SK-N-SH treated with all-trans-retinoic acid at 6 μM for 48 hours (cell line): Measurements from ENCODE around the gene NFIL3.

Source experiments
- GLIS3 ChIP-seq: fragments of 250-450 bp; sonication (Bioruptor Pico); IDR thresholded peaks from 2 replicates; pipeline ENCODE4 v1.5.0; 2020; ENCODE audit warnings: mild to moderate bottlenecking, moderate library complexity
- RARB ChIP-seq: fragments of 250-450 bp; sonication (Bioruptor Pico); IDR thresholded peaks from 2 replicates; pipeline ENCODE4 v1.8.0; 2021; ENCODE audit warnings: mild to moderate bottlenecking, moderate library complexity
- TCF4 ChIP-seq: fragments of 250-450 bp; sonication (Bioruptor Pico); IDR thresholded peaks from 2 replicates; pipeline ENCODE4 v1.8.0; 2021; ENCODE audit warnings: mild to moderate bottlenecking, moderate library complexity, borderline replicate concordance
- ZC3H10 ChIP-seq: fragments of 250-450 bp; sonication (Bioruptor Pico); IDR thresholded peaks from 2 replicates; pipeline ENCODE4 v1.5.1; 2021; ENCODE audit warnings: mild to moderate bottlenecking, moderate library complexity

DNA sequence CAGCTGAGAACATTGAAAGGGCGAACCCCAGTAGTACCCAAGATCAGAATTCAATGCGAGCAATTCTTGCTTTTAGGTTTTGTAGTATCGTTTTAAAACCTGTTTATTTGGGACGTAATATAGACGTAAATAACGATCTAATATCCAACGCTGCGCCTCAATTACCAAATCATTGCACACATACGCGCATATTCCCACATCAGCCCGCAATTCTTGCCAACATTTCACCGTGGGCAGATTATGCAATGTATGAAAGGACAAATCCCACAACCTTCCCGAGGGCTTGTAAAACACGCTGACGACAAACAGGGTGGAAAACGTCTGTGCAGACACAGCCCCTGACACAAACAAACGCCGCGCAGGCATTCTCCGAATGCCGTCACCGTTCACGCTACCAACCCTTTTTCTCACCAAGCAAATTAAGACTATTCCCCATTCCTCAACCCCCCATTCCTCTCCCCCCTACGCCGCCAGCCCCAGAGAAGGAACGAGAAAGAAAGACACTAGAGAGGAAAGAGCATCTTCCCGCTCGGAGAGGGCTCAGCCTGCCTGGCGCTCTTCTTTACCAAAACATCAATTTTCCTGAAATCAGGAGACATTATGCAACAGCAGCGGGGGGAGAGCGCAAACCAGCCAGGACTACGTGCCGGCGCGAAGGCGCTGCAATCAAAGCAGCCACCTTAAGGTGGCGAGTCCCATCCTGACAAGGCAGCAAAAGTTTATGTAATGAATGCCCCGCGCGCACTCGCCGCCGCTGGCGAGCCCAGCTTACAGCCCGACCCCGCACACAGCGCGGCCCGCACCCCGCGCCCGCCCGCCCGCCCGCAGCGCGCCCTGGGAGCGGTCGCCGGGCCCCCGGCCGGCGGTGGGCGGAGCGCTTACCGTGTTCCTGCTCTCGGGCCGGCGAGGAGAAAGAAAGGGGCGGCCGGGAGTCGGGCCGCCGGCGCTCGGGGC lies 597 bp downstream of the NFIL3 start:
- TF ChIP-seq RARB (CRISPR knock-in tag) (no peak), ZC3H10 (CRISPR knock-in tag) (no peak), TCF4 (no peak), GLIS3 (CRISPR knock-in tag) (no peak)
